Cardiac fibroblast (primary cell): ENCODE data around the gene NME9.

Source experiments
- DNase-seq, 2 donors: peaks; one replicate each; pipeline versions ENCODE4 v3.0.0 to v3.0.0-alpha.2; 2010; ENCODE audit warnings: low read depth in 2 of 2
- H3K4me3 ChIP-seq, 2 donors: replicated peaks in 1 of 2; 1 replicate in 1 of 2; 2 replicates in 1 of 2; pipeline ENCODE4 v1.5.1; 2011; ENCODE audit warnings: low read depth in 2 of 2, low read length in 2 of 2, mild to moderate bottlenecking in 2 of 2, moderate library complexity in 1 of 2
- TF ChIP-seq, protein P1 (sequence below): IDR thresholded peaks from one replicate; pipeline ENCODE4 v1.5.1; 2011; ENCODE audit warnings: low read depth, mild to moderate bottlenecking, low read length, inconsistent platforms

Gene NME9

DNA sequence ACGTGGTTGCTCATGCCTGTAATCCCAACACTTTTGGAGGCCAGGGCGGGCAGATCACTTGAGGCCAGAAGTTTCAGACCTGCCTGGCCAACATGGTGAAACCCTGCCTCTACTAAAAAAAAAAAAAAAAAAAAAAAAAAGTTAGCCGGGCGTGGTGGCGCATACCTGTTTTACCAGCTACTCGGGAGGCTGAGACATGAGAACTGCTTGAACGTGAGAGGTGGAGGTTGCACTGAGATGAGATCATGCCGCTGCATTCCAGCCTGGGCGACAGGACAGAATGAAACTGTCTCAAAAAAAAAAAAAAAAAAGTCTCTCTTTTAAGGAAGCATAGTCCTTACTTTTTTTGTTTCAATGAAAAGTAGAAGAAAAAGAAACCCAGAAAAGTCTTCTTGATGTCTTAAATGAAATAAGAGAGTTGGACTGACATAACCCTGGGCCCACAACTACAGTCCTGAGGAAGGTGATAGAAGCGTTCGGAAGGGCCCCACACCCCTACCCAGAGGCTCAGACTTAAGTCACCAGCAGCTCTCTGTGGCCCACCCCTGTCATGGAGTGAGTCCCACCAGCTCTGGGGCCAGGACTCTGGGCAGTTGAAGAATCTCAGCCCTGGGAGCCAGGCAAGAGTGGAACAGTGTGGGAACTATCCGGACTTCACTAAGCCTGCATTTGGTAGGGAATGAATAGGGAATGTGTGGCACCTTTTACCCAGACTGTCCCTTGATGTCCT, 2.6 kb downstream of the NME9 start:
- H3K4me3 ChIP-seq, result no peak overlapping the region
- TF ChIP-seq, protein P1, sequence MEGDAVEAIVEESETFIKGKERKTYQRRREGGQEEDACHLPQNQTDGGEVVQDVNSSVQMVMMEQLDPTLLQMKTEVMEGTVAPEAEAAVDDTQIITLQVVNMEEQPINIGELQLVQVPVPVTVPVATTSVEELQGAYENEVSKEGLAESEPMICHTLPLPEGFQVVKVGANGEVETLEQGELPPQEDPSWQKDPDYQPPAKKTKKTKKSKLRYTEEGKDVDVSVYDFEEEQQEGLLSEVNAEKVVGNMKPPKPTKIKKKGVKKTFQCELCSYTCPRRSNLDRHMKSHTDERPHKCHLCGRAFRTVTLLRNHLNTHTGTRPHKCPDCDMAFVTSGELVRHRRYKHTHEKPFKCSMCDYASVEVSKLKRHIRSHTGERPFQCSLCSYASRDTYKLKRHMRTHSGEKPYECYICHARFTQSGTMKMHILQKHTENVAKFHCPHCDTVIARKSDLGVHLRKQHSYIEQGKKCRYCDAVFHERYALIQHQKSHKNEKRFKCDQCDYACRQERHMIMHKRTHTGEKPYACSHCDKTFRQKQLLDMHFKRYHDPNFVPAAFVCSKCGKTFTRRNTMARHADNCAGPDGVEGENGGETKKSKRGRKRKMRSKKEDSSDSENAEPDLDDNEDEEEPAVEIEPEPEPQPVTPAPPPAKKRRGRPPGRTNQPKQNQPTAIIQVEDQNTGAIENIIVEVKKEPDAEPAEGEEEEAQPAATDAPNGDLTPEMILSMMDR, result no peak
- no peak for DNase-seq

DNA sequence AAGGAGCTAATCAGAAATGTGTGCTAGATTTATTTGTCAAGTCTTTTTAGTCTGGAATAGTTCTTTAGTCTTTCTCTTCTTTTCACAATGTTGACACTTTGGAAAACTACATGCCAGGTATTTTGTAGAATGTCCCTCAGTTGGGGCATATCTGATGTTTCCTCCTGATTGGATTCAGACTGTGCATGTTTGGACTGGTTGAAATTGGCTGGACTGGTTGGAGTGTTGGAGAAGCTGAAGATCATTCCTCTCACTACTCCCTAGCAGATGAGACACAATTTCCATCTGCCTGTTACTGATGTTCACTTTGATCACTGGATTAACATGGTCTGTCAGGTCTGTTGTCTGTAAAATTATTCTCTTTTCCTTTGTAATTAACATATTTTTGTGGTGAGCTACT, 3.7 kb downstream of the NME9 start:
- no peak for DNase-seq
- H3K4me3 ChIP-seq, result no peak overlapping the region
- TF ChIP-seq, protein P1, result no peak

DNA sequence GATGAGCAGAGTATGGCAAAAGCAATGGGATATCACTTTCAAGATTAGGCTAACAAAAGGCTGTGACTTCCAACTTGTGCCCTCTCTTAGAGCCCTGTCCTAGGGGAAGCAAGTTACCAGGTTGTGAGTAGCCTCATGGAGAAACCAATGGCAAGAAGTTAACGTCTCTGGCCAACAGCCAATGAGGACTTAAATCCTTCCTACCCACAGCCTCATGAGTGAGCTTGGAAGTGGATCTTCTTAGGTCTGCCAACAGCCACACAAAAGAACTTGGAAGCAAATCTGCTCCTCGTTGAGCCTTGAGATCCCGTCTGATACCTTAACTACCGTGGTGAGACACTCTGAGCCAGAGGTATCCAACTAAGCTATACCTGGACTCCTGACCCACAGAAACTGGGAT, 5.7 kb downstream of the NME9 start:
- H3K4me3 ChIP-seq, result no peak overlapping the region
- TF ChIP-seq, protein P1, result no peak
- peak in 1 of 2 donors; percentile 37 for DNase-seq

DNA sequence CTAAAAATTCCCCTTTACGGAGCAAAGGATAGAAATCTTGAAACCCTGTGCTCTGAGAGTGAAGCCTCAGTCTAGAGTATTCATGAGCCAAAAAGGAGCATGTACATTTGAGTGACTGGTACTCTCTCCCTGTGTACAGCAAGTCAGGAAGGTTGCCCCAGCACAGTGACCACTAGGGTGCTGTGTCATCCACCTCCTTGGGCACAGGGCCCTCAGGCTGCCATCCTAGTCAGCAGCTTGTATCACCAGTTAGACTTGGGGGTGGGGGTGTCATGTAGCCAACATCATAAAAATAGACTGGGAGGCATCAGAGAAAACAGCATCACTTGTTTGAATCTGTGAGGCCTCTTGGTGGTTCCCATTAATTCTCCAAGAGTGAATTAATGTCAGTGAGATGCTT, 12.0 kb downstream of the NME9 start:
- H3K4me3 ChIP-seq, result no peak overlapping the region
- DNase-seq, result no peak
- TF ChIP-seq, protein P1, result no peak

DNA sequence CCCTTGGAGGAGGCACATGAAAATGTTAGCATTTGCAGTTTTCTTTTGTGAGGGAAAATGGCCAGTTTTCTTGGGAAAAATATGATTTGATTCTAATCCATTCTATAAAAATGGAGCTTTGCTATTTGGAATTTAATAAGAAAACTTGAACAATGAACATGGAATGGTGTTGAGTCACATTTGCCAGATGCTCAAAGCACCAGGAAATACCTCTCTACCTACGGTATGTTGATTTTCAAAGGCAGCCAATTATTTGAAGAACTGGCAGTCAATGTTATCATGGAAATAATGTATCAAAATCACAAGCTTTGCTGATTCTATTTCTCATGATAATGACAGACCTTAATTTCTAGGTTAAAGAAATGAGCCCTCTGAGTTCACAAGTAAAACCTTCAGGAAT, 14.9 kb downstream of the NME9 start:
- TF ChIP-seq, protein P1, result no peak
- DNase-seq, result peak; percentile 44 to 77
- no peak overlapping the region for H3K4me3 ChIP-seq

DNA sequence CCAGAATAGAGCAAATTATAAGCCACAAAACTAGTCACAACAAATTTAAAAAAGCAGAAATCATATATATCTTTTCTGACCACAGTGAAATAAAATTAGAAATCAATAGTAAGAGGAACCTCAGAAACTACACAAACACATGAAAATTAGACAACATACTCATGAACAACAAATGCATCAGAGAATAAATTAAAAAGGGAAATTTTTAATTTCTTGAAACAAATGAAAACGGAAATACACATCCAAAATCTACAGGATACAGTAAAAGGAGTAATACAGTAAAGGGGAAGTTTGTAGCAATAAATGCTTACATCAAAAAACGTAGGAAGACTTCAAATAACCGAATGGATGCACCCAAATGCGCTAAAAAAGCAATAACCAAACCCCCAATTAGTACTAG, 19.2 kb downstream of the NME9 start:
- DNase-seq, result no peak
- TF ChIP-seq, protein P1, result no peak
- H3K4me3 ChIP-seq, result no peak overlapping the region

DNA sequence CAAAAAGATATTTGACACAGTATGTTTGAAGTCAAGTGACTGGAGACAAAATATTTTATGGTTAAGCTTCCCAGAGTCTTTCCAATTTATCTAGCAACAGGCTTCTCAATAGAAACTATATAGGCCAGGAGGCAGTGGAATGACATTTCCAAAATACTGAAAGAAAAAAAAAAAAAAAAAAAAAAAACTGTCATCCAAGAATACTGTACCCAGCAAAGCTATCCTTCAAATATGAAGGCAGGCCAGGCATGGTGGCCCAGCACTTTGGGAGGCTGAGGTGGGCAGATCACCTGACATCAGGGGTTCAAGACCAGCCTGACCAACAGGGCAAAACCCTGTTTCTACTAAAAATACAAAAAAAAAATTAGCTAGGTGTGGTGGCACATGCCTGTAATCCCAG, 20.9 kb downstream of the NME9 start:
- no peak overlapping the region for H3K4me3 ChIP-seq
- no peak for DNase-seq
- TF ChIP-seq, protein P1, result no peak
